ENCODE data around the gene ITFG2. TPM values are rescaled to one million over a fixed set of nuclear protein-coding genes. Genes with fewer than 3 reads are reported as not detected.

The ITFG2 gene
- total RNA-seq, 1 experiment from 2014 or later = 24.6 TPM

GRCh38 chr12:2833327-2833726, 20.9 kb downstream of the ITFG2 start (continued):
- no peak for TF ChIP-seq CTCF (IDR thresholded peaks at IDR 0.05 in 2 of 3, conservative IDR thresholded peaks at IDR 0.05 in 1 of 3; ENCODE audit: borderline replicate concordance in 1 of 3, insufficient read depth in 1 of 3, low read depth in 2 of 3, low read length in 2 of 3)
- TF ChIP-seq ZBTB33 (IDR thresholded peaks at IDR 0.05; ENCODE audit: extremely low read depth, insufficient replicate concordance, low read length) = no peak

GRCh38 chr12:2833810-2834209, 21.3 kb downstream of the ITFG2 start:
- H2AFZ ChIP-seq (ENCODE audit: low read depth, low read length, poor library complexity, severe bottlenecking) = no peak overlapping the region
- ChIA-PET RAD21 (ENCODE audit: low non-redundant PET in 1 of 2, low total read pairs in 2 of 2, uncharacterized antibody in 2 of 2, unreplicated experiment in 2 of 2) (no interaction called here), CTCF (no interaction called here), POLR2A (no interaction called here)
- H3K9ac ChIP-seq (ENCODE audit: low read length) = no peak overlapping the region
- no peaks in the 10 kb centered on the region for H3K9me2 ChIP-seq (ENCODE audit: insufficient read depth)
- H3K27me3 ChIP-seq (ENCODE audit: insufficient read depth, low read length) = no peaks in the 10 kb centered on the region
- no peaks in the 10 kb centered on the region for H4K20me1 ChIP-seq (ENCODE audit: insufficient read depth)
- no peaks in the 10 kb centered on the region for H3K9me3 ChIP-seq (ENCODE audit: control insufficient read depth in 1 of 2, insufficient read depth in 1 of 2, low read depth in 1 of 2, low read length in 2 of 2)
- ATAC-seq (no peak), DNase-seq (ENCODE audit: low read depth, low spot score) (no peak)
- intact Hi-C loops (cut with micrococcal nuclease) = no loop called here
- H3K4me1 ChIP-seq (ENCODE audit: control insufficient read depth in 1 of 2, insufficient read depth in 2 of 2, low read length in 2 of 2) = no peaks in the 10 kb centered on the region
- no peak overlapping the region for H3K4me2 ChIP-seq (ENCODE audit: low read length)
- no TSS peak for BruUV-seq (replicated peaks)
- H3K27ac ChIP-seq (ENCODE audit: low read depth, low read length) = no peak overlapping the region
- H3K36me3 ChIP-seq (ENCODE audit: control insufficient read depth in 1 of 2, insufficient read depth in 2 of 2, low read length in 2 of 2) = no peaks in the 10 kb centered on the region
- no peak overlapping the region for H3K4me3 ChIP-seq (replicated peaks in 1 of 2; ENCODE audit: low read depth in 1 of 2, low read length in 2 of 2)
- H3K79me2 ChIP-seq (ENCODE audit: insufficient read depth, low read length) = no peaks in the 10 kb centered on the region
- TF ChIP-seq SP1 (IDR thresholded peaks at IDR 0.05; ENCODE audit: low read depth) (no peak), ELF1 (IDR thresholded peaks at IDR 0.05; ENCODE audit: borderline replicate concordance, low read depth) (no peak), POLR2A (IDR thresholded peaks at IDR 0.05; ENCODE audit: borderline replicate concordance, extremely low read depth, insufficient read depth, insufficient read length) (no peak), JUND (IDR thresholded peaks at IDR 0.05) (no peak), EZH2phosphoT487 (IDR thresholded peaks at IDR 0.05; ENCODE audit: borderline replicate concordance) (no peak), FOSL1 (IDR thresholded peaks at IDR 0.05; ENCODE audit: low read depth) (no peak), ATF3 (IDR thresholded peaks at IDR 0.05) (no peak), CTCF (IDR thresholded peaks at IDR 0.05 in 2 of 3, conservative IDR thresholded peaks at IDR 0.05 in 1 of 3; ENCODE audit: borderline replicate concordance in 1 of 3, insufficient read depth in 1 of 3, low read depth in 2 of 3, low read length in 2 of 3) (no peak), MAX (IDR thresholded peaks at IDR 0.05) (no peak), POLR2AphosphoS5 (IDR thresholded peaks at IDR 0.05; ENCODE audit: low read depth, low read length) (no peak), YY1 (IDR thresholded peaks at IDR 0.05; ENCODE audit: extremely low read depth, insufficient replicate concordance, low read depth, low read length) (no peak), RAD21 (IDR thresholded peaks at IDR 0.05; ENCODE audit: low read depth) (no peak), ZFX (IDR thresholded peaks at IDR 0.05) (no peak), ZBTB33 (IDR thresholded peaks at IDR 0.05; ENCODE audit: extremely low read depth, insufficient replicate concordance, low read length) (no peak), ZNF274 (IDR thresholded peaks at IDR 0.05; ENCODE audit: low read depth, low read length) (no peak), EZH2 (IDR thresholded peaks at IDR 0.05) (no peak), SRF (IDR thresholded peaks at IDR 0.05; ENCODE audit: low read depth) (no peak)

All from HCT116 (cell line).